BJ (cell line): Measurements from ENCODE around the gene TMED1. TPM values are rescaled to one million over a fixed set of nuclear protein-coding genes. Genes with fewer than 3 reads are reported as not detected.

Source experiments
- CTCF ChIA-PET: fragments of 350-600 bp; formaldehyde crosslinking; extraction: SDS; loops from one replicate; lab custom pipeline; 2021; ENCODE audit warnings: antibody characterized with exemption, inconsistent platforms; lab: Yijun Ruan, JAX
- POLR2A ChIA-PET: fragments of 300-600 bp; sonication (Branson Sonifier 250); formaldehyde crosslinking; extraction: SDS; loops from one replicate; lab custom pipeline; 2021; ENCODE audit warnings: antibody characterized with exemption; lab: Charles Lee
- DNase-seq: peaks from one replicate; pipeline ENCODE4 v3.0.0-alpha.2; 2011; ENCODE audit warnings: low read depth
- H3K27me3 ChIP-seq: 2 replicates; pipeline ENCODE4 v1.6.0; 2011; ENCODE audit warnings: low read length; ENCODE audit not compliant: control insufficient read depth, insufficient read depth
- H3K36me3 ChIP-seq: 2 replicates; pipeline ENCODE4 v1.5.1; 2011; ENCODE audit warnings: low read length; ENCODE audit not compliant: control insufficient read depth, insufficient read depth
- H3K4me3 ChIP-seq: 2 replicates; pipeline ENCODE4 v1.5.1; 2011; ENCODE audit warnings: low read depth, mild to moderate bottlenecking, control low read depth, low read length
- CTCF ChIP-seq: IDR thresholded peaks from 2 replicates; pipeline ENCODE4 v1.5.1; 2011; ENCODE audit warnings: low read depth, mild to moderate bottlenecking, control low read depth, inconsistent platforms, low read length, moderate library complexity; ENCODE audit not compliant: insufficient read depth
- polyA plus RNA-seq: library from polyadenylated mRNA; depleted of rRNA; stranded (reverse); fragments of >200 nt; gene quantifications from 2 replicates; pipeline ENCODE4 v1.2.3, GENCODE V29; 2011

TMED1 gene
- polyA plus RNA-seq, 1 experiment = 85.3 TPM

- Histone ChIP-seq H3K4me3 (peak overlapping the region; percentile 72), H3K27me3 (no peaks in the 10 kb centered on the region), H3K36me3 (peaks cover 32% of the 10 kb centered on the region)
- CTCF ChIA-PET = interaction anchor here (0.8 to 1.2 kb wide), 2 partner anchors 49 to 57 kb away, joined by 3 to 4 read pairs; no protein-coding TSS in a partner anchor
- no peak for DNase-seq
- POLR2A ChIA-PET = interaction anchor here (0.6 to 0.7 kb wide), 2 partner anchors 45 to 70 kb away, joined by 3 to 4 read pairs; no protein-coding TSS in a partner anchor
- TF ChIP-seq CTCF = no peak
Measured at GRCh38 chr19:10815007-10815536, 20.9 kb downstream of the TMED1 start.

GRCh38 chr19:10812902-10813404 is 23.1 kb downstream of the TMED1 start:
- peak; percentile 82 for DNase-seq
- H3K27me3 ChIP-seq = no peaks in the 10 kb centered on the region
- peaks cover 29% of the 10 kb centered on the region for H3K36me3 ChIP-seq
- ChIA-PET CTCF (interaction anchor here (1.6 kb wide), 1 partner anchor 96 kb away, joined by 3 read pairs; no protein-coding TSS in a partner anchor), POLR2A (no interaction called here)
- no peak overlapping the region for H3K4me3 ChIP-seq
- 0 out of 2 replicates have a peak, but pooled peaks have one; percentile 14 for TF ChIP-seq CTCF

GRCh38 chr19:10812196-10812595 is 23.8 kb downstream of the TMED1 start:
- H3K27me3 ChIP-seq = no peaks in the 10 kb centered on the region
- ChIA-PET CTCF (interaction anchor here (1.0 to 1.6 kb wide), 2 partner anchors 24 to 95 kb away, joined by 3 read pairs; partner anchors contain the start of gene TMED1), POLR2A (interaction anchor here (0.7 kb wide), 1 partner anchor 124 kb away, joined by 6 read pairs; no protein-coding TSS in a partner anchor)
- no peak for DNase-seq
- peaks cover 29% of the 10 kb centered on the region for H3K36me3 ChIP-seq
- no peak overlapping the region for H3K4me3 ChIP-seq
- no peak for TF ChIP-seq CTCF

- no peak for DNase-seq
- CTCF ChIA-PET = interaction anchor here (1.0 to 1.6 kb wide), 2 partner anchors 25 to 94 kb away, joined by 3 read pairs; partner anchors contain the start of gene TMED1
- POLR2A ChIA-PET = no interaction called here
- Histone ChIP-seq H3K27me3 (no peaks in the 10 kb centered on the region), H3K4me3 (no peak overlapping the region), H3K36me3 (peaks cover 29% of the 10 kb centered on the region)
- no peak for TF ChIP-seq CTCF
Measured at GRCh38 chr19:10811391-10812111, 24.5 kb downstream of the TMED1 start.
